ENCODE measurements around the gene ATPAF2.
"Not testable (repeated sequence)": the region's sequence is repeated elsewhere in the genome, so short reads cannot be mapped to it uniquely, and the experiment has no call there.

The ATPAF2 gene

GRCh38 chr17:18009609-18010420 is 29.2 kb downstream of the ATPAF2 start:
- DNase-seq (ENCODE audit: low read depth), result no peak

- no peak for DNase-seq (ENCODE audit: low read depth)
Measured at GRCh38 chr17:18008496-18009268, 30.3 kb downstream of the ATPAF2 start.

- DNase-seq (ENCODE audit: low read depth), result no peak
Measured at GRCh38 chr17:18006495-18007239, 32.3 kb downstream of the ATPAF2 start.

GRCh38 chr17:18005496-18005895 is 33.5 kb downstream of the ATPAF2 start:
- no peak for DNase-seq (ENCODE audit: low read depth)

GRCh38 chr17:18004884-18005305 is 34.1 kb downstream of the ATPAF2 start:
- no peak for DNase-seq (ENCODE audit: low read depth)

- DNase-seq (ENCODE audit: low read depth), result no peak
Measured at GRCh38 chr17:18004345-18004744, 34.6 kb downstream of the ATPAF2 start.

- DNase-seq (ENCODE audit: low read depth), result no peak
Measured at GRCh38 chr17:18002171-18002570, 36.8 kb downstream of the ATPAF2 start.

- no peak for DNase-seq (ENCODE audit: low read depth)
Measured at GRCh38 chr17:18000030-18000408, 38.9 kb downstream of the ATPAF2 start.

- no peak for DNase-seq (ENCODE audit: low read depth)
Measured at GRCh38 chr17:17999364-18000029, 39.5 kb downstream of the ATPAF2 start.

- no peak for DNase-seq (ENCODE audit: low read depth)
Measured at GRCh38 chr17:17998934-17999333, 40.0 kb downstream of the ATPAF2 start.

GRCh38 chr17:17995887-17996286 is 43.1 kb downstream of the ATPAF2 start:
- not testable (repeated sequence) for DNase-seq (ENCODE audit: low read depth)

- DNase-seq (ENCODE audit: low read depth), result no peak
Measured at GRCh38 chr17:17994271-17995069, 44.5 kb downstream of the ATPAF2 start.

GRCh38 chr17:17993852-17994251 is 45.1 kb downstream of the ATPAF2 start:
- DNase-seq (ENCODE audit: low read depth), result no peak

- no peak for DNase-seq (ENCODE audit: low read depth)
Measured at GRCh38 chr17:17993366-17993765, 45.6 kb downstream of the ATPAF2 start.

GRCh38 chr17:17990282-17990681 is 48.7 kb downstream of the ATPAF2 start:
- DNase-seq (ENCODE audit: low read depth), result no peak

GRCh38 chr17:17989618-17990017 is 49.4 kb downstream of the ATPAF2 start:
- no peak for DNase-seq (ENCODE audit: low read depth)

- DNase-seq (ENCODE audit: low read depth), result no peak
Measured at GRCh38 chr17:17989081-17989480, 49.9 kb downstream of the ATPAF2 start.

GRCh38 chr17:17988427-17988945 is 50.5 kb downstream of the ATPAF2 start:
- no peak for DNase-seq (ENCODE audit: low read depth)

GRCh38 chr17:17987901-17988300 is 51.1 kb downstream of the ATPAF2 start:
- DNase-seq (ENCODE audit: low read depth), result no peak

GRCh38 chr17:17987187-17987896 is 51.6 kb downstream of the ATPAF2 start:
- no peak for DNase-seq (ENCODE audit: low read depth)
